Embryonic facial prominence (tissue), 1 donor: ENCODE measurements around the gene HCFC1.

ENCODE experiments used
- DNase-seq: peaks from one replicate; pipeline ENCODE4 v3.0.0-alpha.2; 2016; ENCODE audit errors: extremely low spot score

Gene HCFC1

DNA sequence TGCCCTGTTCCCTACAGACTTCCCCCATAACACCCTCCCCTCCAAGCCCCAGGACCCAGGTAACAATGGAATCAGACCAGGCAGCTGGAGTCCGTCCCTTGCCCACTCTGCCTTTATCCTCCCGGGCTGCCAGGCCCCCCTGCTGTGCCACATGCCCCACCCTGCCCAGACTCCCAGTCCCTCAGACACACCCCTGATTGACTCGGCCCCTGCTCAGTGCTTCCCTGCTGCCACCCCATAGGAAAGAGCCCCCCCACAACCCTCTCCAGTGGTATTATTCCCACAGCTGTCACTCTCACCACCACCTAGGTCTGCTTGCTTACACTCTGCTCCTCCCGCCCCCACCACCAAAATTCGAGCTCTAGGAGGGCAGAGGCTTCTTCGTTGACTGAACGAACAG is 32.0 kb downstream of the HCFC1 start:
- no peak for DNase-seq

GRCh38 chrX:153938226-153938786 is 33.3 kb downstream of the HCFC1 start:
- DNase-seq, result no peak

DNA sequence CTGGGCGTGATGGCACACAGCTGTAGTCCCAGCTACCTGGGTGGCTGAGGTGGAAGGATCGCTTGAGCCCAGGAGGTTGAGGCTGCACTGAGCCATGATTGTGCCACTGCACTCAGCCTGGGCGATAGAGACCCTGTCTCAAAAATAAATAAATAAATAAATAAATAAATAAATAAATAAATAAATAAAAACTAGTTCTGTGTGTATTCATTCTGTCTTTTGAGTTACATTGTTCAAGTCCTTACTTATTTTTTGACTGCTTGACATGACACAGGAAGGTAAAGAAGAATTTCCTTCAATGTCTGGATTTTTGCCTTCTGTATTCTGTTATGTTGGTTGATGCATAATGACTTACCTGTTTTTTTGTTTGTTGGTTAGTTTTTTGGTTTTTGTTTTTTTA is 34.6 kb downstream of the HCFC1 start:
- DNase-seq, result no peak

- DNase-seq, result no peak
These were observed 36.2 kb downstream of the HCFC1 start for GRCh38 chrX:153935326-153935851.

- no peak for DNase-seq
These were observed 36.8 kb downstream of the HCFC1 start, which contains the start of gene NAA10 for GRCh38 chrX:153934762-153935325. Gene NAA10 (minus strand): TSS chrX:153935037. CDS start chrX:153934904, 133 bp downstream.

DNA sequence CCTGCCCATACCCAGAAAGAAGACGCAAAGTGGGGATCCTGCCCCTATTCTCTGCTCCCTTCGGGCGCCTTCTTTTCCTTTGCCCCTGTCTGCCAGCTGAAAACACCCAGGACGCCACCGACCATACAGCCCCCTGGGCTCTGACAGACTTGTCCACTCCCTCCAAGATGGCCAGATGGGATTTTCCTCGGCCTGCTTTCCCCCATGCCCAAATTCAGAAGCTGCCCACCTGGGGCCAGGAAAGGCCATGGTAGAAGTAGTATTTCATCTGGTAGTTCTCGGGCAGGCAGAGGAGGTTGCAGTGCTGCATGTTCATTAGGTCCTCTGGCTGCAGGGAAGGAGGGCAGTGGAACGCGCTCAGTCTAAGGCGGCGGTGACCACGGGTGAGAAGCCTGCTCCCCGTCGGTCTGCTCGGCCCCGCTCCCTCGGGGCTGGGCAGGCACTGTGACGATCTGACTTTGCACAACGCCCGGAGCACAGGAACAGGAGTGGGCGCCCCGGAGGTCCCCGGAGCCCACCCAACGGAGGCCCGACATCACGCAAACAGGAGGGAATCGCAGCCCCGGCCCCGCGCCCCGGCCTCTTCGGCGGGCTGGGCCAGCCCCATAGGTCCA is 37.4 kb downstream of the HCFC1 start:
- no peak for DNase-seq

DNA sequence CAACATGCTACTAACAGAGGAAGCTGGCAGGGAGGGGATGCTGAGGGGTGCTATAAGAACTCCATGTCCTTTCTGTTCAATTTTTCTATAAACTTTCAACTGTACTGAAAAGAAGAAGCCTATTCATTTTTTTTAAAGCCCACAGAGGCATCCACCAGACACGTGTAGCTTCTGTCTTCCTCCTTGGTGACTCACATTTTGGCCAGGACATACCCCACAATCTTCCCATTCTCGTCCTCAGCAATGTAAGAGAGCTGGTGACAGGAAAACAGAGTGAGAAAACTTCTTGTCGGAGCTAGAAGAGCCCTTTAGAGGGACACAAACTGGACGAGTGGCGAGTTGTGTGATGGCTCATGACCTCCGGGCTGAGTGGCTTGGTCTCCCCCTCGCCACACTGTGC is 37.9 kb downstream of the HCFC1 start:
- DNase-seq, result no peak

GRCh38 chrX:153932220-153932915 is 39.2 kb downstream of the HCFC1 start:
- DNase-seq, result no peak

- no peak for DNase-seq
These were observed 39.9 kb downstream of the HCFC1 start for GRCh38 chrX:153931748-153932147.

DNA sequence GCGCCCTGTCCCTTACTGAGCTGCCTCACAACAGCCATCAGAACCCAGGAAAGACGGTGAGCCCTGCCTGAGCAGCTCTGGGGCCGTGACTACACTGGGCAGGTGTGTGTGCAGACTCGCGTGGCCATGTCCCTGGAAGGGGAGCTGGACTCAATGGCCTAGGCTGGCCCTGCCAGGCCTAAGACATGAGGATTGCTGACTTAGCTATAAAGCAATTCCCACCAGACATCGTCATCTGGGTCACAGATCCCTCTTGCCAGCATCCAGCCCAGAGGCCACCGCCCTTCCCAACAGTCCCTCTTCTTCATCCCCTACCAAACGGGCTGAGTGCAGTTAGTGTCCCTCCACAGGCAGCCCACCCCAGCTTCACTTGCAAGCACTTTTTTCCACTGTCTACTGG is 40.5 kb downstream of the HCFC1 start:
- DNase-seq, result no peak

GRCh38 chrX:153930011-153930910 is 41.4 kb downstream of the HCFC1 start:
- no peak for DNase-seq

DNA sequence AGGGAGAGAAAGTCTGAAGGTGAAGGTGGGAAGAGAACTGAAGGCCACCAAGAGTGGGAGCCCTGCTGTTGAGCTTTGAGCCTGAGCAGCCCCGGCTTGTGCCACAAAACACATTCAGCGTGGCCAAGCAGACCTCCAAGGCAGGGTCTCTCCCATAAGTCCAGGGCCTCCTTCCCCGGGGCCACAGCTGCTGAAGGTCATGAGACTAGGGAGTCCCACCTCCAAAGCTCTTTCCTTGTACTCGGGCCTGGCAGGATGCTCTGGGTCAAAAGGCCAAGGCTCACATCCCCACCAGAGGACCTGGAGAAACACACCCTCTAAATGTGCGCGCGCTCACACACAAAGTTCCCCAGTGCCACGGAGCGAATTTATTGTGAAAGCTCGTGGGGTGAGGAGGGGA is 42.0 kb downstream of the HCFC1 start:
- no peak for DNase-seq

DNA sequence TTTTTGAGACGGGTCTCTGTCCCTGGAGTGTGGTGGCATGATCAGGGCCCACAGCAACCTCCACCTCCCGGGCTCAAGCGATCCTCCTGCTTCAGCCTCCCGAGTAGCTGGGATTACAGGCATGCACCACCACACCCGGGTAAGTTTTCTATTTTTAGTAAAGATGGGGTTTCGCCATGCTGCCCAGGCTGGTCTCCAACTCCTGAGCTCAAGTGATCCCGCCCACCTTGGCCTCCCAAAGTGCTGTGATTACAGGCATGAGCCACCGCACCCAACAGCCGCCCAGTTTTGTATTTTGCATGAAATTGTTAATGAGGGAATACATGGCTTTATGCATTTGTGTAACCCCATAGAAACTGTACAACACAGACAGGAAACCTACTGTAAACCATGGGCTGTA is 42.8 kb downstream of the HCFC1 start:
- DNase-seq, result no peak

DNA sequence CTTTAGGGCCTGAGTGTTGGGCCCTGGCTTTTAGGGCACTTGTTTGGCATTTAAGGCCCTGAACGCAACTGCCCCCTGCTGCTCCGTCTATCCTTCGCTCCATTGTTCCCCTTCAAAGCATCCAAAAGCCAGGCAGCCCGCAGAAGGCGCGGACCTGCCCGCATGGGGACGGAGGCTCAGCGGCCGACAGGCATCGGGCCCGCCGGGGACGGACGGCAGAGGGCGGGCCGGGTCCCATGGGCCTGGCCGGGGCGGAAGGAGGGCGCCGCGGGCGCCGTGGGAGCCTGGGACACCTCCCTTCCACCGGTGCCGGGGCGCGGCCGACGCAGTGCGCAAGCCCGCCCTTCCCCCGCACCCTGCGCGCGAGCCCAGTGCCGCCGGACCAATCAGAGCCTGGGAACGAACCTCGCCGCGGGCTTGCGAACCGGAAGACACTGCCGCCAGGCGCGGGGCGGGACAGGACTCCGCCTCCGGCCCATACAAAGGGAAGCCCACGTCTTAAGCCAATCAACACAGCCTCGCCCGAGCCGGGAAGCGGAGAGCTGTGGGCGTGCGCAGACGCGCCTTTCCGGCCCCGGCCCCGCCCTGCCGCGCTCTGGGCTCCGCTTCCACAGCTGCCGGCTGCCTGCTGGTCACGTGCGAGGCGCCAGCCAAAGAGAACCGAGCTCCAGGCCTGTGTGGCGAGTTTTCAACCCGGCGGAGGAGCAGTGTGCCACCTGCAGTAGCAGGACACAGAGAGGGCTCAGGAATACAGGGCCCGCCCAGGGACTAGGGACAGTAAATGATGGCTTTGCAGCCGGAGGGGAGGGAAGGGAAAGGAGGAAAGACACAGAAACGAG is 43.5 kb downstream of the HCFC1 start:
- DNase-seq, result peak; percentile 92

DNA sequence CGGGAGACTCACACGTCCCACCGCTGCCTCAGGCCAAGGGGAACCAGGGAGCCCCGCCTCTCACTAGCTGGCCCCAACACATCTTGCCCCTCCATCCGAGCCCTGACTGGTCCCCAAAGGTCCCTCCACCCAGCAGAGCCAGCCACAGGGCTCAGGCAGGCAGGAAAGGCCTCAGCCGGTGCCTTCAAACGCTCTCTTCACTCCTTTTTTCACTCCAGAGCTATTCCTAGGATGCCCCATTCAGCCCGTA is 44.0 kb downstream of the HCFC1 start:
- DNase-seq, result no peak

DNA sequence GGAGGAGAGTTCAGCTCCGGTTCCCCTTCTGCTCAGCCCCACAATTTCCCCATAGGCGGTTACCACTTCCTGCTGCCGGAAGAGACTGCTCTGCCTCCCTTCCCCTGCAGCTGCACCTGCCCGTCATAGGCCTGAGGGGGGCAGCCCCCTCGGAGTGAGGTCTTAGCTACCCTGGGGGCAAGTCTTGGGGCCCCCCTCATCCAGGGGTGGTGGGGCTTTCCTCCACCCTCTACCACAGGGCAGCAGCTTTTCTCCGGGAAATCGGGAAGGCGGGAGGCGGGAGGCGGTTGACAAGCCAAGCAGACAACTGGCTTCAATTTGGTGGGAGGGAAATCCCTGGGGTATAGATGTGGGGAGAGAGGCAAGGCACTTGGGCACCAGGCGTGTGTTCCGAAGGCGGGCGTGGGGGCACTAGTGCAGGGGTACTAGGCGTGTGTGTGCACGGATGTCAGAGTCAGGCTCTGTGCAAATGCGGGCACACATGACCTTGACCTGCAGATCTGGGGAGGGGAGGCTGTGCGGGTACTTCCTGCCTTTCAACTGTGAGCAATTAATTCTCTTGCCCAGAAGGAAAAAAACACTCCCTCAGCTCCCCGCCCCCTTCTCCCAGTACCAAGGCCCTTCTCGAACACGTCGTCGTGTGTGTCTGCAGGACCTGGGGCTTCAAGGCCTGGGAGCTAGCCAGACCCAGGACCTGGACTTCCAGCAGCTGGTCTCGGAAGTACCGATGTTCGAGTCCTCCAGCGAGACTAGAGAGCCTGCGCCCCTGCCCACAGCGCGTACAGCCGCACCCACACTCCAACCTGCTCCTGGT is 44.6 kb downstream of the HCFC1 start:
- peak; percentile 39 for DNase-seq

- DNase-seq, result no peak
These were observed 45.1 kb downstream of the HCFC1 start for GRCh38 chrX:153926552-153926857.

DNA sequence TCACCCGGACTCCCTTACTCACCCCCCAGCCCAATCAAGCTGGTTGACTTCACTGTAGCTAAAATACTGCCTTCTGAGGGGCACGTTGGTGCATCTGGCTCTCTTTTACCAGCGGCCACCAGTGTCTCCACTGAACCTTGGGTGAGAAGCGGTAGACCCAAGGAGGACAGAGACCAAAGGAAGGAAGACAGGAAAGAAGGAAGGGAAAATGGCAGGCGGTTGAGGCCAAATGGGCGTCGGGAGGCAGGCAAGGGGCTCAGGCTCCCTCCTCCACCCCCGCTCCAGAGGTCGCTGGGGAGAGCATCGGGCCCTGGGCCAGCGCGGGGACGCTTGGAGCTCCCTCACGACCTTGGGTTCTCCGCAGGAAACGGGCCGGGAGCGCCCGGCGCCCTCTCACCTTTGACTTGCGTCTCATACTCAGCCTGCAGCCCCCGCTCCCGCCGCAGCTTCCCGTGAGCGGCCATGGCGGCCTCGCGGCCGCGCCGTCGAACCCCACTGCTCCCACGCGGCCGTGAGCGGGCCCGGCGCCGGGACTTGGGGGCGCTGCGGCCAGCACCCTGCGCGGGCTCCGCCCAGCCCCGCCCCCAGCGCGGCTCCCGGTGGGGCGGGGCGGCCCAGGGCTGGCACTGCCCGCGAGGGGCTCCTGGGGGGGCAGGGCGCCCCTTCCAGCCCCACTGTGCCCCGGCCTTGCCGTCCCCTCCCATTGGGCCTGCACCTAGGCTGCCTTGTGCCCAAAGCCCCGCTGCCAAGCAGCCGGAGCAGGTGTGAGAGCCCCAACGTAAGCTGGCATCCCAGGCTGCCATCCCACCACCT is 45.7 kb downstream of the HCFC1 start, which contains the start of gene ARHGAP4:
ARHGAP4 (minus strand) TSS at position 526 of the 813 bp plus-strand sequence; CDS start at position 464, 62 bp downstream.
- DNase-seq, result no peak

- no peak for DNase-seq
These were observed 46.3 kb downstream of the HCFC1 start for GRCh38 chrX:153925387-153925738.
